Hematopoietic multipotent progenitor cell treated with erythropoietin and hydrocortisone succinate and interleukin-3 and kit ligand, for 8 days (in vitro differentiated cells): ENCODE measurements around the gene PEX13.
"Not testable (repeated sequence)": the region's sequence is repeated elsewhere in the genome, so short reads cannot be mapped to it uniquely, and the experiment has no call there.

Experiments used
- DNase-seq: peaks from one replicate; pipeline ENCODE4 v3.0.0-alpha.2; 2015

The PEX13 gene

GRCh38 chr2:61009355-61009754 is 8.2 kb upstream of the PEX13 start:
- DNase-seq: no peak

- no peak for DNase-seq
Observed at GRCh38 chr2:61011678-61012077, 5.8 kb upstream of the PEX13 start.

GRCh38 chr2:61012303-61012702 is 5.2 kb upstream of the PEX13 start:
- DNase-seq: not testable (repeated sequence)

GRCh38 chr2:61013382-61013781 is 4.1 kb upstream of the PEX13 start:
- DNase-seq: no peak

GRCh38 chr2:61014763-61015162 is 2.8 kb upstream of the PEX13 start:
- DNase-seq: no peak

- no peak for DNase-seq
Observed at GRCh38 chr2:61015976-61016375, 1.5 kb upstream of the PEX13 start.

- no peak for DNase-seq
Observed at GRCh38 chr2:61016392-61017002, 1.0 kb upstream of the PEX13 start.

GRCh38 chr2:61017003-61017555 is 441 bp upstream of the PEX13 start:
- DNase-seq: peak; percentile 85

- no peak for DNase-seq
Observed at GRCh38 chr2:61018318-61018755, 817 bp downstream of the PEX13 start.

- DNase-seq: no peak
Observed at GRCh38 chr2:61018798-61019197, 1.3 kb downstream of the PEX13 start.

GRCh38 chr2:61021228-61021660 is 3.7 kb downstream of the PEX13 start:
- DNase-seq: no peak

- DNase-seq: no peak
Observed at GRCh38 chr2:61023670-61024069, 6.2 kb downstream of the PEX13 start.

- no peak for DNase-seq
Observed at GRCh38 chr2:61029533-61029932, 12.0 kb downstream of the PEX13 start.

- DNase-seq: not testable (repeated sequence)
Observed at GRCh38 chr2:61034592-61034991, 17.1 kb downstream of the PEX13 start.

GRCh38 chr2:61036643-61037042 is 19.1 kb downstream of the PEX13 start:
- not testable (repeated sequence) for DNase-seq

GRCh38 chr2:61042807-61043206 is 25.3 kb downstream of the PEX13 start:
- DNase-seq: no peak

GRCh38 chr2:61044636-61045035 is 27.1 kb downstream of the PEX13 start:
- no peak for DNase-seq

- no peak for DNase-seq
Observed at GRCh38 chr2:61045226-61045625, 27.7 kb downstream of the PEX13 start.

- DNase-seq: no peak
Observed at GRCh38 chr2:61045999-61046398, 28.5 kb downstream of the PEX13 start.

GRCh38 chr2:61055557-61055956 is 38.0 kb downstream of the PEX13 start:
- DNase-seq: peak; percentile 41

GRCh38 chr2:61057562-61057961 is 40.0 kb downstream of the PEX13 start:
- no peak for DNase-seq

GRCh38 chr2:61059382-61059781 is 41.9 kb downstream of the PEX13 start:
- DNase-seq: no peak

- peak; percentile 91 for DNase-seq
Observed at GRCh38 chr2:61065714-61066709, 48.5 kb downstream of the PEX13 start, which contains the start of gene SANBR. SANBR (plus strand) TSS chr2:61065871; CDS start chr2:61070351, 4,480 bp downstream.

GRCh38 chr2:61074100-61074499 is 56.6 kb downstream of the PEX13 start:
- DNase-seq: no peak
